HG02610 (cell line): Measurements from ENCODE around the gene MGAT5.

Source experiments
- ATAC-seq: cut with Tn5 transposase; IDR thresholded peaks from one replicate; pipeline ENCODE4 v1.9.1; 2021; ENCODE audit warnings: mild to moderate bottlenecking, moderate library complexity; ENCODE audit not compliant: unreplicated experiment

MGAT5 gene

GRCh38 chr2:134299334-134299733, 45.5 kb downstream of the MGAT5 start:
- no peak for ATAC-seq

- no peak for ATAC-seq
Observed at GRCh38 chr2:134300585-134300984, 46.7 kb downstream of the MGAT5 start.

- ATAC-seq = no peak
Observed at GRCh38 chr2:134301099-134301927, 47.4 kb downstream of the MGAT5 start.

DNA sequence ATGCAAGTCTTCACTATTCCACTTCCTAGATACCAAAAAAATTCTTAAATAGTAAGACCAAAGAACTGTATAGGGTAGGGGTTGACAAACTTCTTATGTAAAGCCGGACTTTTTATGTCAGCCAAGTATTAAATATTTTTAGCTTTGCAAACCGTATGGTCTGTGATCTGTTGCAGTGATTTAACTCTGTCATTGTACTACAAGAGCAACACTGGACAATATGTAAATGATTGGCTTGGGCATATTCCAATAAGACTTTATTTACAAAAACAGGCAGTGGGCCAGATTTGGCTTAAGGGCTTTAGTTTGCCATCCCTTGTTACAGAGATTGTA, 48.0 kb downstream of the MGAT5 start:
- no peak for ATAC-seq

- ATAC-seq = no peak
Observed at GRCh38 chr2:134304394-134305108, 50.7 kb downstream of the MGAT5 start.

DNA sequence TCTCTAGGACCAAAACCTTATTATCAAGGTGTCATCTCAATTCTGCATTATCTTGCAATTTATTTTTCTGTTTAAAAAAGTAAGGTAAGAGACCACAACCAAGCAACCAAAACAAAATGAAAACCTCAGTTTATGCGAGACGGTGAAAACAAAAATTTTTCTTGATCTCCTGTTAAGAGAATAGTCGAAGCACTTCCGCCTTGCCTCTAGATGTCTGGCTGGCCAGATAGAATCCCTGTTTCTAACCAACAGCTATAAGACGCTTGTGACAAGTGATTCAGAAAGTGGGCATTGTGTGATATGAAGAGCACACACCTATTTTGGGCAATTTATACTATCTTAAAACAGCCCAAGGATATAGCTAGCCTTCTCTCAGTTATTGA, 51.2 kb downstream of the MGAT5 start:
- ATAC-seq = no peak

GRCh38 chr2:134306521-134306920, 52.6 kb downstream of the MGAT5 start:
- ATAC-seq = no peak

GRCh38 chr2:134307334-134307733, 53.5 kb downstream of the MGAT5 start:
- no peak for ATAC-seq

DNA sequence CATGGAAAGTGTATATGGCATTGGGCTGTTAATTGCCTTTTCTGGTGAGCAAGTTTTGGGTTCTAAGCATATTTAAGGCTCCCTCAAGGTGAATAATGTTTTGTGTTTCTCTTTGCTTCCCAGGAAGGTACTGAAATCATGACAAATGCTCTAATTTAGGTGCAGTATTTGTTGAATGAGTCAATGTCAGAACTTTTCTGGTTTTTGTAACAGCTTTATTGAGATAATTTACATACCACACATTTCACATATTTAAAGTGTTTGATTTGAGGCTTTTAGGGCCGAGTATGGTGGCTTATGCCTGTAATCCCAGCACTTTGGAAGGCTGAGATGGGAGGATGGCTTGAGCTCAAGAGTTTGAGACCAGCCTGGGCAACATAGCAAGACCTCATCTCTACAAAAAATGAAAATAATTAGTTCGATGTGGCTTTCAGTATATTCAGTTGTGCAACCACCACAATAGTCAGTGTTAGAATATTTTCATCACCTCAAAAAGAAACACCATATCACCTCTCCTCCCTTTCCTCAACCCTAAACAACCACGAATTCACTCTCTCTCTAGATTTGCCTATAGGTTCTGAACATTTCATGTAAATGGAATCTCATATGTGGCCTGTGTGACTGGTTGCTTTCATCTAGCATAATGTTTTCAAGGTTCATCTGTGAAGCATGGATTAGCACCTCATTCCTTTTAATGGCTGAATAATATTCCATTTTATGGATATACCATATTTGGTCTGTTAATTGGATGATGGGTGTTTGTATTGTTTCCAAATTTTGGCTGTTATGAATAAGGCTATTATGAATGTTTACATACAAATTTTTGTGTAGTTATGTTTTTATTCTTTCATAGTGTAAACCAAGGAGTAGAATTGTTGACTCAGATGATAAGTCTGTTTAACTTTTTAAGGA, 54.9 kb downstream of the MGAT5 start:
- peak; percentile 80 for ATAC-seq

DNA sequence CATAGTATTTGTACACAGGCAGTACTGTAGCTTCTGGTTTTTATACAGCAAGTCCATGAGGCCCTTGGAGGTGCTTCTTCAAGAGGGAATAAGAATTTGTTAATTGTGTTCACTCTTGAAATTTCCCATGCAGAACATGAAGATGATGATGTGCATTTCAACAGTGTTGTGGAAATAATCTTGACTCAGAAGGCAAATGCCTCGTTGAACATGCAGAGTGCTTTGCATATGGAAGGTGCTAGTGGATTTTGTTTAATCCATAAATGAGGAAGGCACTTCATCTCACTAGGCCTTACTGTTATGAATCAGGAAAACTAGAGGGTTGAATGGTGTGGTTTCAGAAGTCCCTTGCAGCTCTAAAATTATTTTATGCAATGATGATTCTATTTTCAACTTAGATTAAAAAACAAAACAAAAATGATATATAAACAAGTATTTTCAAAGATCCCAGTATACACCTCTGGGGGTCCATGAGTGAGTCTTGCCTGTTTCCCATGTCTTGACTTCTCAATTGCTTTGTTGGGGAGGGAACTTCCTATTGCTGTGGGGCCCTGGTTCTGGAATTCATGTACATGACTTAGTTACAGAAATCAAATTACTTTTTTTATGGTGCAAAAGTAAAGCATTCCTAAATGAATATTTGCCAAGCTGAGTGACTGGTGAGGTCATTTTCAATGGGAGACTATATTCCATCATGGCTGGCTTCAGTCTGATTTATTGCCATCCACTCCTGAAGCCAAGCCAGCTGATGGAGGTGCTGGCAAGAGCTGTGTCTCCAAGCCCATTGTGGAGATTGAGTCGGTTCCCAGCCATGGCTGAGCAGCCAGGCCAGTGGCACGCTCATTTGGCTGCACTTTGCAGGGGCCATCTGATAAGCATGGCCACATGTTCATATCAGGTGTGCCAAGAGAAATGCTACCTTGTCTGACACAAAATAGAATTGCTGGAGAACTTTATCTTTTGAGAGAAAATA, 56.5 kb downstream of the MGAT5 start:
- ATAC-seq = no peak

DNA sequence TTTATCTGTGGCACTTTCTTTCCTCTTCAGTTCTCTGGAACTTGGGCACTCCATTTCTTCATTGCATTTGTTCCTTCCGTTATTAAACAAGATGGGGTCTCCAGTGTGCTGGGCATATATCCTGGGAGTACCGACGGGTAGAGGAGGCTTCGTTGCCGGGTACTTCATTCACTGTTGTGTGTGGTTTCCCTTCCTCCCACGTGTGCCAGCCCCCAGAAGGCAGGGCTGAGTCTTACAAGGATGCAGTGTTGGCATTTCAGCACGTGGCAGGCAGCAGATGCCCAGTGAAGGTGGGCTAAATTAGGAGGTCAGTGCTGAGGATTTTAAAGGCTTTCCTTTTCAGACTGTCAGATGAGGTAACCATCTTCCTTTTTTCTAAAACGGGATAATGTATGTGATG, 58.6 kb downstream of the MGAT5 start:
- ATAC-seq = no peak

GRCh38 chr2:134314202-134314601, 60.3 kb downstream of the MGAT5 start:
- no peak for ATAC-seq

DNA sequence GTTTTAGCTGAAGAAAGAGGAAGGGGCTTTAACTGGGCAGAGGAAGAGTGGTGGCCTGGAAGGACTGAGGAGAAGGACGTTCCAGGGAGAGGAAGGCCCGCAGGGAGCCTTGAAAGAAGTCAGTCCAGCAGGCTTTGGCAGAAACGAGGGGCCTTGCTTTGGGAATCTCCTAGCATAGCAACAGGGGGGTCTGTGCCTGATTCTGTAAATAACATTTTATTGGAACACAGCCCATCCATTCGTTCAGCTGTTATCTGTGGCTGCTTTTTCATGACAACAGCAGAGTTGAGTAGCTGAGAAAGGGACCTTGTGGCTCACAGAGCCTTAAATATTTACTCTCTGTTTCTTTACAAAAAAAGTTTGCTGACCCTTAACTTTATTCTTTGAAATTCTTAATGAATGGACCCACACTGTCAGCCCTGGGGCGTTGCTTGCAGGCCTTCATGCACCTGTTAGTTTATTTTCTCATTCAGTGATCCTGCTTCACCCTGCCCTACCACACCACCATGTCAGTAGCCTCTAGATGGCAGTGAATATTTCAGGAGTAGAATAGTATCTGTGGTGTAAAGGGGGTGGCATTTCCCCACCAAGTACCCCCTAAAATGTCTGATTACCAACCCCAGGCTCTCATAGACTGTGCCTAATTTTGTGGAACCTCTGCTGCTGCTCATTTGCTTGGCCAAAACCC, 61.0 kb downstream of the MGAT5 start:
- no peak for ATAC-seq

- no peak for ATAC-seq
Observed at GRCh38 chr2:134315471-134315870, 61.6 kb downstream of the MGAT5 start.

DNA sequence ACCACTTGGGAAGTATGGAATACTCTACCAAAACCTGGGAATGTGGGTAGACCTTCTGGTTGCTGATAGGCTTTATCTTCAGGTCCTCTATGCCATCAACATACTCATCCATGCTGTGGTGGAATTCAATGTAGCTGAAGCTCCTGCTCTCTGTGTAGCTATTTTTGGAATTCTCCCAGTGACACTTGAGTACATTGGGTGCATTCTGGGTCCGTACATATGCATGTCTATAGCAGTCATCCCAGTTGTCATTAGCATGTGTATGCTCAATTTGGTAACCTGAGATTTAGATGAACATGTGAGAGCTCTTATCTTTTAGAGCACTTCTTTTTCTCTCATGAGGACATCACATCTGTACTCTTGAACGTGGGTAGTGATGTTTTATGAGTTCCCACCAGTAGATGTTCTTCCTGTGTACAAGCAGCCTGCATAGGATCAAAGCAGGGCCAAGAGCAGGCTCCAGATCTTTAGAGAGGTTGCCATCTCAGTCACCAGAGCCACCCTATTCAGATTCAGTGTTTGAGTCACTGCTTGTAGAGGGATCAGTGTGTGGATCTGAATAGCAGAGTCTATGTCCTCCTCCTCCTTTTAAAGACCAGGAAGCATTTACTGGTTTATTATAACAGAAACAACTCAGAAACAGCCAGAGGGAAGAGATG, 65.9 kb downstream of the MGAT5 start:
- ATAC-seq = no peak

- no peak for ATAC-seq
Observed at GRCh38 chr2:134320930-134321329, 67.1 kb downstream of the MGAT5 start.

- ATAC-seq = no peak
Observed at GRCh38 chr2:134323777-134324176, 69.9 kb downstream of the MGAT5 start.

DNA sequence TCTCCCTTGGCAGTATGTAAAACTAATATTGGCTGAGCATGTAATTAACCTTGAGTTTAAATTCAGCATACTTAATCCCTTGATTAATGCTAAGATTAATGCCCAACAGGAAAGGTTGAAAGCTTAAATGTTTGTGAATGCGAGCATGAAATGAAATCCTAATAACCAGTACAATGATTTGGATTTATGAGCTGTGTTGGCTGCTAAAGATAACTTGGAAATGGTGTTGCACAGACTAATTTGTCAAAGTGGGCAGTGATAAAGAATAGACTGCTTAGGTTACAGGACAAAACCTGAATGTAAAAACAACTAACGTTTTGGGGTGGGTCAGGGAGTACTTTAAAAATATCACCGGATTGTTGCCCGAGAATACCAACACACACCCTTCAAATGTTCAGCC, 70.6 kb downstream of the MGAT5 start:
- no peak for ATAC-seq

DNA sequence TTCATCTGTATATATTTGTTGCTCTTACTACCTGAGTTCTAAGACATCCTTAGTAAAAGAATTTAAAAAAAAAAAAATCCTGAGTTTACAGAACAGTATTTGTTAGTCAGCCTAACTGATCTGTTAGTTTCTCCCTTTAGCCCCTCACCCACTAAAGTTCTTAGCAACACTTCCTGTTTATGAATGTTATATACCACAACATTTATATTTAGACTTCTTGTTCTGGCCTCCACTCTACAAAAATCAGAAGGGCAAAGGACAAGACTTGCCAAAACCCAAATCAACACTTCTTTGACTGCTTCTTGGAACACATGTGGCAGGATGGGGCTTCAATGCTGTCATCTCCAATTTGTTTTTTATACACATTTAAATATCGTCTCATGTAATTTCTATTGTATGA, 71.1 kb downstream of the MGAT5 start:
- ATAC-seq = peak; percentile 71
